GM21526 (cell line): Measurements from ENCODE around the gene IPO7.
A peak's percentile ranks its signal among the peaks of the same experiment; 100 is the strongest.
"Not testable (repeated sequence)": the region's sequence is repeated elsewhere in the genome, so short reads cannot be mapped to it uniquely, and the experiment has no call there.

Experiments
- ATAC-seq: cut with Tn5 transposase; IDR thresholded peaks from one replicate; pipeline ENCODE4 v1.9.1; 2021; ENCODE audit warnings: moderate library complexity; ENCODE audit not compliant: unreplicated experiment, low FRiP score

IPO7 gene

GRCh38 chr11:9384535-9385326 is at the start of gene IPO7:
Gene IPO7 (plus strand): TSS chr11:9384652. CDS start chr11:9384764, 112 bp downstream.
- ATAC-seq, result peak; percentile 93

DNA sequence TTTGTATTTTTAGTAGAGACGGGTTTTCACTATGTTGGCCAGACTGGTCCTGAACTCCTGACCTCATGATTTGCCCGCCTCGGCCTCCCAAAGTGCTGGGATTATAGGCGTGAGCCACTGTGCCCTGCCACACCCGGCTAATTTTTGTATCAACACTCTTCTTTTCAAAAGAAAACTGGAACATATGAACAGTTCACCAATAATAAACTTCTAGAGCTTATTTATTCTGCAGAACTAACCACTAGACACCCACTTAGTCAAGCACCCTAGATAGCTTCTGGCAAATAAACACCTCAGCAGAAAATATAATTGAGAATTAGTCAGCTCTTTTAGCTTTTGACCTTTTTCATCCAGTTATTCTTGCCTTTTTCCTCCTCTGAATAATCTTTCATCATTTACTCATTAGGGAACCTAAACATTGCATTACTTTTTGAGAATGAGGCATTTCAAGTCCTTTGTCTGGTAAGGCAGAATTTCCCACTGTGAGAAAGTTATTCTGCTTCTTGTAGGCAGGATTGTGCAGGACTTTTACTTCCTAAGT is 42.7 kb upstream of the IPO7 start:
- no peak for ATAC-seq

DNA sequence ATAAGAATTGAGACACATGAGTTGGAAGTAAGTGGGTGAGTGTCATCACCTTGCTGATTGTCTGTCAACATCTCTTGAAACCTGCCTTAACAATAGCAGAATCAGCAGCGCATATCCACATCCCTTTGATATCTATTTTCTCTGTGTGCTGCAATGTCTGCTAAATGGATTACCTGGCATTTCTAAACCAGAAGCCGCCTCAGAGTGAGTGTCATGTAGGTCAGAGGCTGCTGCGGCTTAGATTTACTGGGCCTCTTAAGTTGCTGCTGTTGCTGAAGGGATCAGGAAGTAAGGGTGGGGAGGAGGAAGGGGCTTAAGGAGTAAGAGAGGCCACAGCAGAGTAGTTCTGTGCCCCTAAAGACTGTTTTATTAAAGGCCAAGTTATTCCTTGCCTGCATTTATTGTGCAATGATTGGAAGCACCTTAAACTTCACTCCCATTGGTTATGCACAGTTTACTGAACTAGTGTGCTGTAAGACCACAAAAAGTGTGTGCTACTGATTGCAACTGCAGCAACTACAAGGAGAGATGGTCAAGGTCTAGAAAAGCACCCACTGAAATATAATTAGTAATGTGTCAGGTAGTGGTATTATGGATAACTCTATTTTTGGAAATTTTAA is 40.3 kb upstream of the IPO7 start:
- ATAC-seq, result no peak

DNA sequence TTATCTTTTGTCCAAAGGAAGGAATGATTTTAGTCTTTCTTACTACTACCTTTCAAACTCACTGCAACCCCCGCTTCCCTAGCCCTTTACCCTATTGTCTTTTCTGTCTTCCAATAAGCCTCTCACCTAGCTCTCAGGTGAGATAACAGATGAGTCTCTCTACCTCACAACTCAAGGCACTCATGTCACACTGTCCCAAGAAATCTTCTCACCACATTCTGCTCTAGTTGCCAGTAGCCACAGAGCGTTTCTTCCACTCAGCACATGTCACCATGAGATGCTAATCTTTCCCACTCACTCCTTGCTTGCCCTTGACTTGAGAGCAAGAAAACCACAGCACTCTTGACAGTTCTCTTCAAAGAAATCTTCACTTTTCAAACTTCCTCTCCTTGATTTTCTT is 37.4 kb upstream of the IPO7 start:
- ATAC-seq, result no peak

- ATAC-seq, result not testable (repeated sequence)
Observed at GRCh38 chr11:9347779-9348178, 36.7 kb upstream of the IPO7 start.

DNA sequence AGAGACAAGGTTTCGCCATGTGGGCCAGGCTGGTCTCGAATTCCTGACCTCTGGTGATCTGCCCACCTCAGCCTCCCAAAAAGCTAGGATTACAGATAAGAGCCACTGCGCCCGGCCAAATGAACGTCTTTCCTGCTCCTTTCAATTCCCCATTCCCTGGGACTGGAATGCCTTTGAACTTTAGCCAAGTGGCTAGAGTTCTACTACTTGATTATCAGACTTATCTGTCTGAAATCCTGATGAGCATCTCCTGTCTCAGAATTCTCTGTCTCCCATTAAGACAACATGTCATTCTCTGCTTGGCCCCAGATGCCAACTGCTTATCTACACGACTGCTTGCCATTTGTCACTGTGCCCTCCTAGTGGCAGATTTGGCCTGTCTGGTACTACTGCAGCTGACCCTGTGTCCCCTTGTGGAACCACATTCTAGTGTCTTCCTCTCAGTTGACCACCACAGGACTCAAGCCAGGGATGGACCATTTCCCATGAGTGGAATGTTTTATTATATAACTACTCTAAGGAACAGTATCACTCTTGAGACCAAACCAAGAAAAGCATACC is 33.1 kb upstream of the IPO7 start:
- no peak for ATAC-seq

- ATAC-seq, result no peak
Observed at GRCh38 chr11:9357041-9357440, 27.4 kb upstream of the IPO7 start.

- ATAC-seq, result not testable (repeated sequence)
Observed at GRCh38 chr11:9360862-9361622, 23.4 kb upstream of the IPO7 start.

DNA sequence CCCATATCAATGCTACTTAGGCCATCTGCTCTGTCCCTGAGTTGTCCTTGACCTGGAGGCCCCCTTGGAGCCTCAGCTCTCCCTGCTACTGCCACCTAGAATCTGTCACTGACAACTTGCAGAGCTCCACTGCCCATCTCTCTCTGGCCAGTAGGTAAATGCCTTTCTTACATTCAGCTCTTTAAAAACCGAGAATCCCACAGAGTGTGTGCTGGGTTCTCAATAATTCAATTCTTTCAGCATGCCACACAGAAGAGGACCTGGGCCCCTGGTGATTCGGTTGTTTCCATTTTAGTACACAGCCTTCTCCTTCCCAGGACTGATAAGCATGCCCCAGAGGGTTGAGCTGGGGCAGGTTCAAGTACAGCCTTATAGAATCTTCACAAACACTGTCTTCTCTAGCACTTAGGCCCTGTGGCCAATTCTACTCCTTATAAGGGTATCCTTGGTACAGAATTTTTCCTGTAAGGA is 22.0 kb upstream of the IPO7 start:
- no peak for ATAC-seq

DNA sequence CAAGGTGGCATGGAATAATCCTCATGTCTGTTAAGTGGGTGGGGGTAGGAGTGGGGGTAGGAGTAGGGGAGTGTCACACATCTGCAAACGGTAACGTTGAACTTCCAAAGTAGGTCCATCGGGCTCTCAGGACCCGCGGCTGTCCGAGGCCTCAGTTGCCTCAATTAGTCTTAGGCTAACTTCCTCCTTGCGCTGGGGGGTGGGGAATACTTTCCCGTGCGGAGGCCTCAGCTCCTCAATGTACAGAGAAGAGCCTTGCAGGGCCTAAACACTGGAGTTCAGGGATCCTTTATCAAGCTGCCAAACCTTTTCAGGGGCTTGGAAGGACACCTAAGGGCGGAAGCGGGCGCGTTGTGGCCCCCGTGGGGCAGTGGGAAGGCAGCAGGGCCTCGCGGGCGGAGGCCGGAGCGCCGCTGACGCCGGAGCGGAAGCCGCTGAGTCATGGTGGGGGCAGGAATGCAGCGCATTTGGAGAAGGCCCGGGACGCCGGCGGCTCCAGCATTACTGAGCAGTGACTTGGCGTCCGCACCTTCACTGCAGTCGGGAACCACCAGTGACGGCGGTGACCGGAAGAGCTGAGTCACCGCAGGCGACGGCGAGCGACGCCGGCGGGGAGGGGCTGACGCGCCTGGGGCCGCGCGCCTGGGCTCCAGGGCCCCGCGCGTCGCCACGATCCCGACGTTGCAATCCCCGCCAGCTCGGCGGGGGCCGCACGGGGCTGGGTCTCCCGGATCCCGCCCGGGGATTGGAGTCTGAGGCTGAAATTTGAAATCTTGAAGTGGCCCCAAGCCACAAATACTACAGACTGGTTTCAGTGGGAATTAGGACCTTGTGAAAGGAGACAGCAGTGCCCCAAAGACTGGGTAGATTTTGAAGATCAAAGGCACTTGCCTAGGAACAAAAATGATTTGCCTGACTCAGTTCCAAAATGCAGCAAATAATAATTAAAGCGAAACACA is 20.2 kb upstream of the IPO7 start:
- peak; percentile 92 for ATAC-seq

DNA sequence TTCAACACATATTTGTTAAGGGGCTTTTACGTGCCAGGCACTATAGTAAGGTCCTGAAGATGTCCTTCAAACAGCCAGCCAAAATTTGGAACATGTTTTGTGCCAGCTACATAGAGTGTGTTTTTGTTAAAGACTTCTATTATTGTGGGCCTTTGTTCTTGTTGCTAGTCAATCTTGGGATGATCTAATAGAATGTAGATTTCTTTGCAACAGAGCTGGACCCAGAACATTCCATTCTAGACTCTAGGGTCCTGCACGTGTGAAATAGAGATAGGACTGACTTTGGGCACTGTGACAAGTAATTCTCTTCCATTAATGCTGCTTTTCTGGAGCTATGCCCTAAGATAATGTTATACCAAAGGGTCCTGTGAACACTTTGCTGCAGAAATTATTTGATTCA is 16.9 kb upstream of the IPO7 start:
- no peak for ATAC-seq

DNA sequence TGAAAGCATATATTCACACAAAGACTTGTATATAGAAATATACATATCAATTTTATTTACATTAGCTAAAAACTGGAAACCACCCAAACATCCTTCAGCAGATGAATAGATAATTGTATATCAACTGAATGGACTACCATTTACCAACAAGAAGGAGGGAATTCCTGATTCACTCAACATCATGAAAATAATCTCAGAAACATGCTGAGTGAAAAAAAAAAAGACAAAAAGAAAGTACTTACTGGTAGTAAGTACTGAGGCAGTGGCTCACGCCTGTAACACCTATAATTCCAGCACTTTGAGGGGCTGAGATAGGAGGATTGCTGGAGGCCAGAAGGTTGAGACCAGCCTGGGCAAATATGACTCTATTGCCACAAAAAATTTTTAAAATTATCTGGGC is 7.4 kb upstream of the IPO7 start:
- ATAC-seq, result no peak

DNA sequence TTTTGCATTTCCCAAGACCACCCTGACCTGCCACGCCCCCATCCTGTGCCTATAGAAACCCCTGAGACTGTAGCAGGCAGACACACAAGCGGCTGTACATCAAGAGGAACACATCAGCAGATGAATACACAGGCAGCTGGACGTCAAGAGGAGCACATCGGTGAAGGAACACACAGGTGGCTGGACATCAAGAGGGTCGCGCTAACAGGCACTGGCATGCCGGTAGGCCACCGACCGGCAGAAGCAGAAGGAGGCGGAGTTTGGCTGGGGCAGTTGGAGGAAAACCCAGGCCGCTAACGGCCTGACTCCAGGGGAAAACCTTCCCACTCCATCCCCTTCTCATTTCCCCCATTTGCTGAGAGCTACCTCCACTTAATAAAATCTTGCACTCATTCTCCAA is 5.4 kb upstream of the IPO7 start:
- ATAC-seq, result no peak

DNA sequence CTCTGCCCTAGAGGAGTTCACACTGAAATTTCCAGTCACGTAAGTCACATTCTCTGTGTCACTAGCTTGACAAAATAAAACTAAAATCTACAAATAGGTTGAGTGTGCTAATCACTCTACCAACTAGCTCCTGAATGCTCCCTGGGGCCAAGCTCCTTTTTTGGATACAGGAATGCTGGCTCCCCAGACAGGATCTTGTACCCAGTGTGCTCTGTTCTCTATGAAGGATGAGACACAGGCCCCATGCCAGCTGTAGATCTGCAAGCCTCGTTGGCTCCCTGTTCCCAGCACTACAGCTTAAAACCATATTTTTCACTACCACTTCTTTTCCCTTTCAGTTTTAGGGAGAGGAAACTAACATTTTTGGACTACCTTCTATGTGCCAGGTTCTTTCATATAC is 3.7 kb upstream of the IPO7 start:
- ATAC-seq, result no peak

DNA sequence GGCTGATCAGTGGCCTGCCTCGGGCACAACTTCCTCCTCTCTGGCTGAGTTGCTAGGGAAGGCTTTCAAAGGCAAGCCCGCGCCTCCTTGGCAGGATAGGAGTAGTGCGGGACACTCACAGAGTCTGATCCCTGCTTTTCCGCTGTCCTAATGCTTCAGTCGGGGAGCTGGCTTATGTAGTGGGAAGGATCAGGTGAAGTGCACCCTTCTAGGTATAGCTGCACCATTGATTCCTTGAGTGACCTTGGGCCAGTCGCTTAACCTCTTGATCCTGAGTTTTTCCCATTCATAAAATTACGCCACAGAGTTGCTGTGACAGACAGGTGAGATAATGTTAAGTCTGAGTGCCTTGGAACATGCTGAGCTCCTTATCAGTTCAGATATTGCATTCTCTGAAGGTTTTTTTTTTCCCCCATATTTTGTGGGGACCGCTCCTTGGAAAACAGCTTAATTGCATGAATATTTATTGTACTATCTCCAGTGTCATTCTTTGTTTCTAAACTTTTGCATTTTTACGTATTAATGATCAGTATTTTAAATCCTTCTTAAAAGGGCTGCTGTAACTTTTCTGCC is 961 bp downstream of the IPO7 start:
- ATAC-seq, result peak; percentile 26

- no peak for ATAC-seq
Observed at GRCh38 chr11:9386086-9386485, 1.6 kb downstream of the IPO7 start.

- no peak for ATAC-seq
Observed at GRCh38 chr11:9386901-9387300, 2.4 kb downstream of the IPO7 start.

- ATAC-seq, result no peak
Observed at GRCh38 chr11:9396310-9396709, 11.9 kb downstream of the IPO7 start.

- ATAC-seq, result no peak
Observed at GRCh38 chr11:9396752-9397151, 12.3 kb downstream of the IPO7 start.
